Colonic mucosa (tissue), 4 donors: ENCODE measurements around the gene PDE9A. TPM values are rescaled to one million over a fixed set of nuclear protein-coding genes. Genes with fewer than 3 reads are reported as not detected.

Source experiments
- DNase-seq: peaks from one replicate; pipeline ENCODE4 v3.0.0-alpha.2; 2020
- H3K27ac ChIP-seq: fragments of 200-600 bp; one replicate; pipeline ENCODE4 v1.8.0; 2021
- H3K27me3 ChIP-seq: fragments of 200-600 bp; one replicate; pipeline ENCODE4 v1.8.0; 2021
- H3K36me3 ChIP-seq: fragments of 200-600 bp; one replicate; pipeline ENCODE4 v1.8.0; 2021
- H3K4me1 ChIP-seq: fragments of 200-600 bp; one replicate; pipeline ENCODE4 v1.8.0; 2021; ENCODE audit warnings: mild to moderate bottlenecking
- H3K4me3 ChIP-seq: fragments of 200-600 bp; one replicate; pipeline ENCODE4 v1.8.0; 2021
- H3K9ac ChIP-seq, 2 donors: one replicate each; pipeline ENCODE4 v1.7.0; 2013; ENCODE audit warnings: control low read depth in 2 of 2, low read depth in 2 of 2, low read length in 2 of 2
- H3K9me3 ChIP-seq: fragments of 200-600 bp; one replicate; pipeline ENCODE4 v1.8.0; 2021
- CTCF ChIP-seq: fragments of 200-600 bp; IDR thresholded peaks from one replicate; pipeline ENCODE4 v1.8.0; 2022; ENCODE audit warnings: antibody characterized with exemption, mild to moderate bottlenecking
- intact Hi-C: fragments of 100-400 bp; cut with DNase I; formaldehyde crosslinking; loops from one replicate; pipeline ENCODE4 v1.14.1; 2022
- total RNA-seq, 2 donors: library from RNA; stranded (reverse); fragmentation: NEBNext Ultra II Directional in 1 of 2; extraction: Animal tissue kit (Norgen Biotek cat#: 25700) in 1 of 2; gene quantifications; one replicate each; pipeline ENCODE4 v1.2.1, GENCODE V29; 2021
- donor health status: healthy.
- donor health status: DM: no; HTN: no; CAD: no.
- donor health status: DM: no; HTN: no; CAD: no.

The PDE9A gene
- total RNA-seq, 2 donors from 2014 or later, result 37.5 to 56.0 TPM

- no peaks in the 10 kb centered on the region for H3K9me3 ChIP-seq
- H3K4me3 ChIP-seq, result no peak overlapping the region
- no peak for TF ChIP-seq CTCF
- no peaks in the 10 kb centered on the region for H3K27me3 ChIP-seq
- intact Hi-C loops, result no loop called here
- no peaks in the 10 kb centered on the region for H3K4me1 ChIP-seq
- no peak for DNase-seq
- H3K36me3 ChIP-seq, result no peaks in the 10 kb centered on the region
- H3K27ac ChIP-seq, result no peak overlapping the region
- H3K9ac ChIP-seq, result no peak overlapping the region
These were observed 26.1 kb downstream of the PDE9A start for GRCh38 chr21:42679319-42680057.

- Histone ChIP-seq H3K9me3 (no peaks in the 10 kb centered on the region), H3K27ac (no peak overlapping the region), H3K27me3 (no peaks in the 10 kb centered on the region), H3K36me3 (no peaks in the 10 kb centered on the region), H3K4me1 (no peaks in the 10 kb centered on the region), H3K4me3 (no peak overlapping the region), H3K9ac (no peak overlapping the region)
- no peak for TF ChIP-seq CTCF
- intact Hi-C loops, result no loop called here
- no peak for DNase-seq
These were observed 26.6 kb downstream of the PDE9A start for GRCh38 chr21:42680058-42680330.

- no peaks in the 10 kb centered on the region for H3K9me3 ChIP-seq
- no peak for DNase-seq
- no peak for TF ChIP-seq CTCF
- no peak overlapping the region for H3K9ac ChIP-seq
- no peak overlapping the region for H3K4me3 ChIP-seq
- no peaks in the 10 kb centered on the region for H3K27me3 ChIP-seq
- no peaks in the 10 kb centered on the region for H3K4me1 ChIP-seq
- H3K36me3 ChIP-seq, result no peaks in the 10 kb centered on the region
- intact Hi-C loops, result no loop called here
- H3K27ac ChIP-seq, result no peak overlapping the region
These were observed 27.0 kb downstream of the PDE9A start for GRCh38 chr21:42680429-42680828.

- no peaks in the 10 kb centered on the region for H3K36me3 ChIP-seq
- TF ChIP-seq CTCF, result no peak
- H3K4me3 ChIP-seq, result no peak overlapping the region
- H3K27me3 ChIP-seq, result no peaks in the 10 kb centered on the region
- no peak overlapping the region for H3K9ac ChIP-seq
- intact Hi-C loops, result no loop called here
- DNase-seq, result no peak
- no peaks in the 10 kb centered on the region for H3K4me1 ChIP-seq
- H3K9me3 ChIP-seq, result no peaks in the 10 kb centered on the region
- H3K27ac ChIP-seq, result no peak overlapping the region
These were observed 28.1 kb downstream of the PDE9A start for GRCh38 chr21:42681296-42682206.

- Histone ChIP-seq H3K27me3 (no peaks in the 10 kb centered on the region), H3K9ac (no peak overlapping the region), H3K4me1 (no peaks in the 10 kb centered on the region), H3K9me3 (no peaks in the 10 kb centered on the region), H3K36me3 (no peaks in the 10 kb centered on the region), H3K27ac (no peak overlapping the region), H3K4me3 (no peak overlapping the region)
- intact Hi-C loops, result no loop called here
- TF ChIP-seq CTCF, result no peak
- DNase-seq, result no peak
These were observed 29.3 kb downstream of the PDE9A start for GRCh38 chr21:42682661-42683210.
